ENCODE data around the gene PTGFR. TPM values are rescaled to one million over a fixed set of nuclear protein-coding genes. Genes with fewer than 3 reads are reported as not detected.

The PTGFR gene
- total RNA-seq, 2 experiments from 2014 or later = not detected

GRCh38 chr1:78587211-78587610, 96.4 kb downstream of the PTGFR start:
- no peak for DNase-seq (ENCODE audit: low spot score)
- no peaks in the 10 kb centered on the region for H3K4me1 ChIP-seq (ENCODE audit: insufficient read depth, low read length, poor library complexity, severe bottlenecking)
- CTCF ChIA-PET (ENCODE audit: unreplicated experiment) = no interaction called here
- H3K9me2 ChIP-seq (ENCODE audit: insufficient read depth, low read length) = no peaks in the 10 kb centered on the region
- H3K36me3 ChIP-seq (ENCODE audit: insufficient read depth, low read length) = no peaks in the 10 kb centered on the region
- no peak overlapping the region for H3K4me2 ChIP-seq (ENCODE audit: low read length)
- no peaks in the 10 kb centered on the region for H4K20me1 ChIP-seq (ENCODE audit: insufficient read depth, low read length)
- no peak overlapping the region for H3K27ac ChIP-seq (ENCODE audit: low read depth, low read length, poor library complexity, severe bottlenecking)
- no peaks in the 10 kb centered on the region for H3K9me3 ChIP-seq (ENCODE audit: low read length)
- H3K4me3 ChIP-seq (ENCODE audit: low read depth, low read length, poor library complexity, severe bottlenecking) = no peak overlapping the region
- BruUV-seq (replicated peaks) = no TSS peak
- intact Hi-C loops (cut with micrococcal nuclease; ENCODE audit: unreplicated experiment) = no loop called here
- H2AFZ ChIP-seq (ENCODE audit: low read length) = no peak overlapping the region
- POLR2A ChIA-PET = no interaction called here
- no peaks in the 10 kb centered on the region for H3K79me2 ChIP-seq (ENCODE audit: insufficient read depth, low read depth, low read length)
- TF ChIP-seq EZH2phosphoT487 (IDR thresholded peaks at IDR 0.05; ENCODE audit: borderline replicate concordance, low read depth, low read length) (no peak), CTCF (conservative IDR thresholded peaks at IDR 0.05; ENCODE audit: low read length) (no peak)

Other genes with a start within 250 kb of the PTGFR start
- not detected in 2 replicates for gene IFI44L, start 129.5 kb downstream of the PTGFR start, total RNA-seq (2014; rRNA removed; shearing (Covaris generic))
- not detected in 2 replicates for gene IFI44L, start 129.5 kb downstream of the PTGFR start, total RNA-seq (2022)
- gene IFI44, start 158.9 kb downstream of the PTGFR start, total RNA-seq (2014; rRNA removed; shearing (Covaris generic)) = not detected in 2 replicates
- not detected in 2 replicates for gene IFI44, start 158.9 kb downstream of the PTGFR start, total RNA-seq (2022)

Measured in OCI-LY7 (cell line).